NCI-H2081 (cell line): ENCODE measurements around the gene FASTK.
A peak's percentile ranks its signal among the peaks of the same experiment; 100 is the strongest.

Experiments used
- DNase-seq, 2 experiments: peaks; one replicate each; lab custom pipeline; 2025; lab: John Stamatoyannopoulos, UW

FASTK gene, protein sequence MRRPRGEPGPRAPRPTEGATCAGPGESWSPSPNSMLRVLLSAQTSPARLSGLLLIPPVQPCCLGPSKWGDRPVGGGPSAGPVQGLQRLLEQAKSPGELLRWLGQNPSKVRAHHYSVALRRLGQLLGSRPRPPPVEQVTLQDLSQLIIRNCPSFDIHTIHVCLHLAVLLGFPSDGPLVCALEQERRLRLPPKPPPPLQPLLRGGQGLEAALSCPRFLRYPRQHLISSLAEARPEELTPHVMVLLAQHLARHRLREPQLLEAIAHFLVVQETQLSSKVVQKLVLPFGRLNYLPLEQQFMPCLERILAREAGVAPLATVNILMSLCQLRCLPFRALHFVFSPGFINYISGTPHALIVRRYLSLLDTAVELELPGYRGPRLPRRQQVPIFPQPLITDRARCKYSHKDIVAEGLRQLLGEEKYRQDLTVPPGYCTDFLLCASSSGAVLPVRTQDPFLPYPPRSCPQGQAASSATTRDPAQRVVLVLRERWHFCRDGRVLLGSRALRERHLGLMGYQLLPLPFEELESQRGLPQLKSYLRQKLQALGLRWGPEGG

DNA sequence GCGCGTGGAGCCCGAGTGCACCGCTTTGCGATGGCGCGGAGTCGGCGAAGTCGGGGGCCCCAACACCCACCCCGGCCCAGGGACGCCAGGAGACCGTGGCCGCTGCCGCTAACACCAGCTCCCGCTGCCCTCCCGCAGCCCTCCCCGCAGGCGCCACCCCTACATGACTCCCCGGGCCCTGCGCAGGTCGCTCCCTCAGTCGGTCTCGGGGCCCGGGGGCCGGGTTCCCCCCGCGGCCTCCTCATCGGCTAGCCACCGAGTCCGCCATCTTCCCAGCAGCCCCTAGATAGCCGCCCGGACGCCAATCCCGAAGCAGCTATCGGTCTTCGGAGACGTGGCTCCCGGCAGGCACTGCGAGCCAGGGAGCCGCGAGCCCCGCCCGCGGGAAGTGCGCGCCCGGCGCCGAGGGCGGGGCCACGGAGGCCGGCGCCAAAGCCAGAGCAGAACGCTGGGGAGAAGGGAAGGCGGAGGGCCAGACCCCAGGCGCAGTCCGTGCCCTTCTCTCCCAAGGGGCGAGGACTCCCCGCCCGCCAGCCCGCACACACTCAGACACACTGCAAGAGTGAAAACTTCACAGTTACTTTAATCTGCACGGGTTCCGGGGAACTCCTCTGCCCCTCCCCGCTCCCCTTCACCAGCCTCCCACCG lies at the start of gene FASTK:
FASTK (minus strand) TSS at position 288 of the 648 bp plus-strand sequence; CDS start at position 245, 43 bp downstream.
- DNase-seq: peak; percentile 95 to 96

DNA sequence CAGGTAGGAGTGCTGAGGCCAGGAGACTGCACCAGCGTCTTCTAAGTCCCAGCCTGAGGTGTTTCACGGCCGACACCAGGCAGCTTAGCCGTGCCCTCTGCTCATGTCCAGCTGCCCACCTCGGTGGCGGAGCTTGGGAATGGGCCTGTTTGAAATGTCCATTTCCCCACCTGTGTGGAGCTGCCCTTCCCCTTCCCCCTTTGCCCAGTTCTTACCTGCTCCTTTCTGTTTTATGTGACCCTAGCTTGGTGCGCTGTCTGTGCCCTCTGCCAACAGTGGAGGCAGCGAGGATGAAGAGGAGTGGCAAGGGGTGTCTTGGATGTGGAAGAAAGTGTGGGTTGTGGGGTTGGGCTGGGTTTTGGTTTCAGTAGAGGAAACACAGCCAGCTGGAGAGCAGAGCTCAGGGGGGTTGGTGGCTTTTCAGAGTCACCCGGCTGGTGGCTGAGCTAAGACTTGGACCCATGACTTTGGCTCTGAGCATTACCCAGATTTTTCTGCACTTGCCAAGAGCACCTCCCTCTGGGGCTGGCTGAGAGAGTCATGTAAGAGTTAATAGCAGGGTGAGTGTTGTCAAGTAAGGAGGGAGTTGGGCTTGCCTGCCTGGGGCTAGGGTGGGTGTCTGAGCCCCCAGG lies 49.5 kb upstream of the FASTK start:
- DNase-seq: no peak

DNA sequence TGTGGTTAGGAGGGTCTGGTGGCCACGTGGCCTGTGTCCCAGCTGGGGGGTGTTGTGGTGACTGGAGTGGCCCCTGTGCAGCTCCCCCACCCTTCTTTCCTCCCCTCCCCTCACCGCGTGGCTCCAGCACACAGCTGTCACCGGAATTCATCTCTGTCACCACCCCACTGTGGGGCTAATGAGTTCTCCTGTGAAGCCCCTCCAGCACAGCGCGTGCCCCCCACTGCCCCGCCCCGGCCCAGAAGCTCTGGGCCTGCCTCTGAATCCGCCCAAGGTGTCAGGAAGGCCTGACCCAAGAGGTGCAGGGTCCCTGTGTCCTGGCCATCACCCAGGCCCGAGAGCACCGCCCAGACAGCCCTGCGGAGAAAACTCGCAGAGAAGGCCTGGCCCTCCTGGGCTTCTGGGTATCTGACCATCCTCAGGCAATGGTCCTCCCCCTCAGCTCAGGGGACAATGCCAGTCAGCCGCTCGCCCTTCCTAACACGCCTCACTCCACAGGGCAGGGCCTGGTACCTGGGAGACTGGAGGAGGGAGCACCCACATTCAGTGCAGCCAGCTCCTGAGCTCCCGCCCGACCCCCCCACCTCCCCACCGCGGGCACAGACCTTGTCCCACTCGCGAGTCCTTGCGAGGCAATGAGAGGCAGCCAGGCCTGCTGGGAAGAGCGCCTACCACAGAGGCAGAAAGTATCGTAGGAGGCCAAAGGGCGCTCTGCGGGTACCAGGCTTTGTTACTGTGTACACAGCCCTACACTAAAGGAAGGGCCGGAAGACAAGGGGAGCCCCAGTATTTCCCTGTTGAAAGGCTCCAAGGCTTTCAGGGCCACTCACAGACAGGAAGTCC lies 48.7 kb upstream of the FASTK start:
- no peak for DNase-seq

DNA sequence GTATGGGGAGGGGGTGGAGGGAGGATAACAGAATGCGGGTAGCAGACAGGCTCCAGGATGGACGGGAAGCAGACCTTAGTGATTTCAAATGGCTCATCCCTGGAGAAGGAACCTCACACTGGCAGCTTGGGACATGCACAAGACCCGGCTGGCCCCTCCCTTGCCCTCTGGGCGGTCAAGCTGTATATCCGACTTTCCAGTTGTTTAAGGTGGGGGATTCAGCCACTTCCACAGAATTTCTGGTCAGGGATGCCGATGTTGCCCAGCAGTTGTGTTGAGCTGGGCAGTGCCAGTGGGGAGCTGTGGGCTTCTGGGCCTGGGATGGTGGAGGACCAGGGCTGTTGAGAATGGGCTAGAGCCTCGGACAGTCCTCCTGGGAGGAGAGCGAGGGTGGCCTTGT lies 48.1 kb upstream of the FASTK start:
- DNase-seq: no peak

DNA sequence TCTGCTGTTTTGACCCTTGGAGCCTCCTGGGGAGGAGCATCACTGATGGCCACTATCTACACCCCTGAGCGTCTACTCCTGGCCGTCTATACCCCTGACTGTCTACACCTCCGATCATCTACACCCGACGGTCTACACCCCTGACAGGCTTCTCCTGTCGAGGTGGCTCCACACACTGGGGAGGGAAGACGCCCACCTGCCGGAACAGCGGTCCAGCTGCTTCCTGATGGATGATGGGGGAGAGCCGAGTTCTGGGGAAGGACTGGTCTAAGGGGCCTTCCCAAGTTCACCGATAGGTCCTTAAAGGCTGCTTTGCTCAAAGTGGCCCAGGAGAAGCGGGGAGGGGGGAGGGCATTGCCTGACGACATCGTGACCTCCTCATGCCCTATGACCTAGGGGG lies 47.5 kb upstream of the FASTK start:
- no peak for DNase-seq

DNA sequence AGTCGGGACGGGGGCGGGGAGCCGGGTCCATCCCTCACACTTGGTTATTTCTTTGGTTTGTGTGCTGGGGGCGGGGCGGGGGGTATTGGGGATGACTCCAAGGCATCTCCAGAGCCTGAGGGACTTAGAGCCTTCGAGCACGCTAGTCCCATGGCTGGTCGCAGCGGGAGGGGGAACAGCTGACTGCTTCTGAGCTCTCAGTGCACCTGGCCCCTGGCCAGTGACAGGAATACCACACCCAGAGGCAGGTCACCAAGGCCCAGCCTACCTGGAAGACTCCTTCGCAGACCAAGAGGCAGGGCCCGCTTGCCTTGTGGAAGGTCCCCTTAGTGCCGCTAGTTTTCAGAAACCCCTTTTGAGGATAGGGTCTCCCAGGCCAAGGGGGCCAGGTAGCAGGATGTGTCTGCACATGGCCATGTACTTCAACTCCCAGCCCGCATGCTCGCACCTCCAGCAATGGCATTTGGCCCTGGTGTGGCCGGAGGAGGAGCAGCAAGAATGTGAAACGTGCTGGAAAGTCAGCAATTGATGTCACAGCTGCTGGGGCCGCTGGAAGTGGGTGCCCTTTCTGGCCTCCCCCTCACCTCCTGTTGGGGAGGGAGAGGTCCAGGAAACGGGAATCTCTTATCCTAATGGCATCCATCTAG lies 46.0 kb upstream of the FASTK start:
- no peak for DNase-seq

DNA sequence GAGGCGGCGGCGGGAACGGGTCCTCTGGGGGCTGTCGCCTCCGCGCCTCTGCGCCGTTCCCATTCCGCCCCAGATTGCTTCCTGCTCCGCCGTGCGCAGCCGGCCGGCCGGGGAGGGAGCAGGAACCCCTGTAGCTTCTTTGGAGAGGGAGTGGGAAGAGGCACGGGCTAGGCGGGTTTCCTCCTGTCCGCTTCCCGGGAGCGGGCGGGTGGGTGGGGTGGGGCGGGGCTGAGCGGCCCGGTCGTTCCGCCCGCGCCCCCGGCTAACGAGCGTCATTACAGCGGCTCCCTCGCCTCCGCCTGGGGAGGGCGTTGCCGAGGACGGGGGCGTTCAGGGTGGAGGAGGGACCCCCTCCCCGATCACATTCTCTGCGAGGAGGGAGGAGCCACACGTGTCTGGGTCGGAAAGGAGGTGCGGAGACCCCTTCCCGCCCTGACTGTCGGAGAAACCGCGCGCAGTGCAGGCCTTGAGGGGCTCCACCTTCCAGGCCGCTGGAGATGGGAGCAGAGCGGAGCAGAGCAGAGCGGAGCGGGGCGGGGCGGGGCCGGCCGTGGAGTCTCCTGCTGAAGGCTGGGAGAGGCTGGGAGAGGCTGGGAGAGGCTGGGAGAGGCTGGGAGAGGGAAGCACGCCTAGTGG lies 45.4 kb upstream of the FASTK start:
- no peak for DNase-seq

DNA sequence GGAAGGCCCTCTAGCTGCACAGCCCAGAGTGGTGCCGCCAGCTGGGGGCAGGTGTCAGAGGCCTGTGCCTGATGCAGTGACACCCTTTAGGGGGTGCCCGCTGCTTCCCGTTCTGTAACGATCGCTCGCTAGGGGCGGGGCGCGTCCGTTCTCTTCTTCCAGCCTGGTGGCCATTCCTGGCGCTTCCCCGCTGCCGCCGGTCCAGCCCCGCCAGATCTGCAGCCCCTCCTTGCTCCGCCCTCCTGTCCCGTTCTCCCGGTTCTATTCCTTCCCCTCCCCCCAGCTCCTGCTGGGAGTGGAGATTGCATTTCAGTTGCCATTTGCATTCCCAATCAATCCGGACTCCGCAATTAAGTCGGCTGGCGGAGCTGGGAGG lies 44.8 kb upstream of the FASTK start:
- DNase-seq: no peak

DNA sequence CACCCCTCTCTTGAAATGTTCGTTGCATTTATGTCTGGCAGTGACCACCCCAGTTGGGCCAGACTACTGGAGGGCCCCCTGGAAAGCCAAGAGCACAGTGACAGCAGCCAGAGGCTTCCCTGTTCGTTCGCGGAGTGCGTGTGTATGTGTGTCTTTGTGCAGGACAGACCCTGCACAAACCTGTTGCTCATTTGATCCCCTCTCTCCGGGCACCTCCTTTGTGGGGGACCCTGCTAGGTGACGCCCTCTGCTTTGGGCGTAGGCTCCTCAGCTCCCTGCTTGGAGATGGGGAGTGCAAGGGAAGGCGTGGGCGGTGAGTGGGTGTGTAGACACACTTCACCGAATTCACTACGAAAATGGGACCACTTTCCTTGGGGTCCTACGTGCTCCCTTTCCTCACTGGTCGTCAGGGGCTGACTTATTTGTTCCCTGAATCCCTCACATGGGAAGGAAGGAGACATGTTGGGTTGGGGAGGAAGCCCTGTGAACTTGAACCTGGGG lies 44.3 kb upstream of the FASTK start:
- DNase-seq: no peak

DNA sequence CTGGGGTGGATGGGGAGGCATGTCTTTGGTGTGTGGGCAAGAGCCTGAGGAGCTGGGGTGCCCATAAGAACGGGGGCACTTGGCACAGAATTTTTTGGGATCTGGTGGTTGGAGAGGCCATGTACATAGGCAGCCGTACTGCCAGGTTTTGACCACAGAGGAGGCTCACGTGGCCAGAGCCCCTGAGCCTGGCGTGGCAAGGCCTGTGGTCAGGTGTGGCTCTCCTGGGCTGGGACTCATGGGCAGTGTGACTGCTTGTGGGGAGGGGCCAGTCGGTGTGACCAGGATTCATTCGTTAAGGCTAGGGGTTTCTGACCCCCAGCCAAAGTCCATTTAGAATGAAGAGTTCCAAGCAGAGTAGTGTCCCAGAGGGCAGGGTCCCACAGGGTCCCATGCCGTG lies 43.9 kb upstream of the FASTK start:
- no peak for DNase-seq

DNA sequence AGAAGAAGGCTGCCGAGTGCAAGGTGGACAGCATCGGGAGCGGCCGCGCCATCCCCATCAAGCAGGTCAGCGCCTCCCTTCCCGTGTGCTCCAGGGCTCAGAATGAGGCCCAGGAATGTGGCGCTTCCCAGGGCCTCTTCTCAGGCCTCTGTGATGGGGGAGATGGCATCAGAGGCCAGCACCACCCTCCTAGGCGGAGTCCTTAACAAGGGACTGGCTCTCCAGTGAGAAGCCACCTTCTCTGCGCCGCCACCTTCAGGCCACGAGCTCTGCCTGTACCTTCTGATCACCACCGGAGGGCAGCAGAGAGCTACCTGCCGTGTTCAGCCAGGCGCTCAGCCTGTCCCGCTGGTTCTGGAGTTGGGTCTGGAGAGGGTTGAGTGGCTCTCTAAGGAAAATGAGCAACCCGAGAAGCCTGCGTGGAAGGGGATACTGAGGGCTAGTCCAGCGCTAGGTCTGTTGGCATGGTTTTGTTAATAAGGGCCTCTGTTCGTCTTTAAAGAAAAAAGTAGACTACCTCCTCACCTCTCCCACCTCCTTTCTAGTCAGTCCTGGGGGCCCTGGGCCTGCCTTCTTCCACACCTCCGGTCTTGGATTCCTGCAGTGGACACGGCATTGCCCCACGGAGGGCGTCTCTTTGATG lies 43.3 kb upstream of the FASTK start:
- peak; percentile 53 to 68 for DNase-seq

DNA sequence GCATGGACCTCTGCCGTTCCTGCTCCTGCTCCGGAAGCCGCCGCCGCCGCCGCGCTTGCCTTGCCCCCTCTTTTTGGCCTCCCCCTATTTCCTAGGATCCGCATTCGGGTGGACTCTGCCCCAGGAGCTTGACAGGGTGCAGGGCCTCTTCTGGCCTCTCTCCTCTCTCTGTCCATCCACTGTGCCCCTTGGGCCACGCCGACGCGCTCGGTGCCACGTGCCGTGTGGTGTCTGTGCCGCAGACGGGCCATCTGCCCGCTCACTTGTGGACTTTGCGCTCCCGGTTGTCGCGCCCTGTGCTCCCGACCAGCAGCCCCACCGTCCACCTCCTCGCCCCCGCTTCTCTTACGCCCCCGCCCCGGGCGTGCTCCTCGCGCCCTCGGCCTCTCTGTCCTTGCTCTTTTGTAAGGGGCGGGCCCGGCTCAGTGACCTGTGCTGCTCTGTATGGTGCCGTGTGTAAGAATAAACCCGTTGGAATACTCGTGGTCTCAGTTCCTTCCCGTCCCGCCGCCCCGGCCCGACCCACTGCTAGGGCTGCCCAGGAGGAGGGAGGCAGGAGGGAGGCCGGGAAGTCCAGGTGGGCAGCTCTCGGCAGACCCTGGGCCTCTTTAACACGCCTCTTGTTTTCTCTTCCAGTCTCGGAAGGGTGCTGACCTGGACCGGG lies 42.7 kb upstream of the FASTK start:
- DNase-seq: no peak

DNA sequence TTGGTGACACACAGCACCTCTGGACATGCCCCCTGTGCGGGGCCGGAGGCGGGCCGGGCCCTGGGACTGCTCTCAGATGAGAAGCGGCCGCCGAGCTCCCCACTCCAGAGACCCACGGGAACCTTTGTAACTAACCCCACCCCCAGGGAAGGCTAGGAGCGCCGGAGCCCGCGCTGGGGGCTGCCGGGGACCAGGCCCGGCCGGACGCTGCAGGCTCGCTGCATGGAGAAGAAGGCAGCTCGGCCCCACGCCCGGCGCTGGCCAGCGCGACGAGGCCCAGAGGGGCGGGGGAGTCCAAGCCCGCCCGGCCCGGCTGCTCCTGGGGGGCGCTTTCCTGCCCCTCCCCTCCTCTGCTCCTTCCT lies 42.2 kb upstream of the FASTK start:
- DNase-seq: no peak

DNA sequence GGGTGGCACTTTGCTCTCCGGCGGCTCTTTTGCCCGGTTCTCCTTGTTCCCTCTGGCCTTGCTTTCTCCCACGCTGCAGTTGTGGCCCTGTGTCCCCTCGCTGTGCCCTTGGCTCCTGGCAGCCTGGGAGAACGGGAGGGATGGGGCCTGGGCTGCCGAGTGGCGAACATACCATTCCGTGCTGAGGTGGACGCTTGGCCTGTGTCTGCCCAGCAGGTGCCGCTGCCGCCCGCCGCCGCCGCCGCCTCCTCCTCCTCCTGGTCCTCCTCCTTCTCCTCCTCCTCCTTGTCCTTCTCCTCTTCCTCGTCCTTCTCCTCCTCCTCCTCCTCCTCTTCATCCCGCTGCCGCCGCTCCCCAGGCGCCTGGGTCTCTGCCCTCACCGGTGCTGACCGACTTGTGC lies 41.7 kb upstream of the FASTK start:
- DNase-seq: no peak

DNA sequence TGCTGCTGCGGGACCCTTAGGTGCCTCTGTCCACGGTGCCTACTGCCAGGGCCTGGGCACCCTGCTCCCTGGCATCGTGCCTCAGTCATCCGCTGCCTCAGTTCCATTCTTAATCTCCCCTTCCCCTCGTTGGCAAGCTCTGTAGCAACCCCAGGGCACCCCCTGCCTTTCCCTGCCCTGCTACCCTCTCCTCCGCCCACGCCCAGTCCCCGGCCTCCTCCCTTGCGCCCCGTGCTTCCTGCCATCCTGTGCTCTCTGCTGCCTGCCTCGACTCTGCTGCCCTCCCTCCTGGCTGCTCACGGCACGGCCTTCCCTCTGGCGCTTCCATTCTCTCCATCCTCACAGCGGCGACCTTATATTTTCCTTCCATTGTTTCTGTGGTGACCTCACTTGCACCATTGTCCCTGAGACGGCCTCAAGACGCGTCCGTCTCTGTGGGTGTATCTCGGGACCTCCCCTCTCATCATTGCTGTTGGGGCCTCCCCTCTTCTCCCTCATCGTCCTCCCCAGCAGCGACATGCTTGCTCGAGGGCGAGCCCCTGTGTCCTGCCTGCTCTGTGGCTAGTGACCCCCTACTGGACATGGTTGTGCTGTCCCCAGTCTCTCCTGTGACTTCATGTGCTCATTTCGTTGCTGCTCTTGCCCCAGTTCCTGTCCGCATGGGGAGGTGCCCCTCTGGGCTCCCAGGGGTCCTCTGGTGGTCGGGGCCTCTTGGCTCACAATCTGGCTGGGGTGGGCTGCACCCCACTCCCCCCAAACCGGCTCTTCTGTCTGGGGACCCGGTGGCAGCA lies 41.0 kb upstream of the FASTK start:
- DNase-seq: no peak

DNA sequence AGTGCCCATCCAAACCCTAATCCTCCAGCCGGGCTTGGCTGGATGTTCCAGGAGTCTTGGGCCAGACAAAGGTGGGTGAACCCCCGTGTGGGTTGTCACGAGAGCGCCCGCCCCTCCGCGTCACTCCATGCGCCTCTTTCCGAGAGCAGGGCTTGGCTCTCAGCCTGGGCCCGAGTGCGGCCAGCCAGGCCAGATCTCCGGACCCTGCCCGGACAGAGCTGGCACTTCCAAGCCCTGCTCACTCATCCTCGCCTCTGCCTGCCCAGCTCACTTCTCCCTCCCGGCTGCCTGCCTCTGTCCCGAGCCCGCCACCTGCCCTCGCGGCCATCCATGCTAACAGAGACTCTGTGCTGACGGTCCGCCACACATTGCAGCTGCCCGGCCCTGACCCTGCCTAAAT lies 40.3 kb upstream of the FASTK start:
- no peak for DNase-seq

DNA sequence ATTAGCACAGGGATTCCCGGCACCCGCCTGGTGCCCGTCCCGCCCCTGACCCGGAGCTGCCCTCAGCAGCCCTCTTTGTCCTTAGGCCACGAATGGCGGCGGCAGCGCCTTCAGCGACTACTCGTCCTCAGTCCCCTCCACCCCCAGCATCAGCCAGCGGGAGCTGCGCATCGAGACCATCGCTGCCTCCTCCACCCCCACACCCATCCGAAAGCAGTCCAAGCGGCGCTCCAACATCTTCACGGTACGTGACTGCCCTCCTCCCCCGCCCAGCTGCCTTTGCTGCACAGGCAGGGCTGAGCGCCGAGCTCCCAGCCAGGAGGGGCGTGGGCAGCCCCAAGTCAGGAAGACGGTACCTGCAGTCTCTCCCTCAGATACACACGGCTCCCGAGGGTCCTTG lies 39.3 kb upstream of the FASTK start:
- no peak for DNase-seq

DNA sequence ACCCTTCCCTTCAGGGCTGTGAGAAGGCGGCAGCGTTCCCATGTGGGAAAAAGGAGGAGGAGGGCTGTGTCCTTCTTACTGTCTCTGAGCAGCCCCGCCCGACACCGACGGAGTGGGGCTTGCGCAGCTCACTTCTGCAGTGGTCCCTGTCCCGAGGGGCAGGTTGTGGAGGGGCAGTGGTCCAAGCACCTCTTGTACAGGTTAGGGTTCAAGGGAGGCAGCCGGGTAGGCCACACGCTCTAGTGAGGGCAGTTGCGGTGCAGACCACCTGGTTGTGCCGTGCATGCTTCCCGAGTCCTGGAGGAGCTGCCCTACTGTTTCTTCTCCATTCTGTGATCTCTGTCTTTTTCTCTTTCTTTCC lies 38.4 kb upstream of the FASTK start:
- DNase-seq: no peak
